ENCODE data around the gene JPH3.

GRCh38 chr16:87648698-87649487 lies 46.6 kb downstream of the JPH3 start:
- TF ChIP-seq POLR2A (IDR thresholded peaks at IDR 0.05), result no peak
- no peak for TF ChIP-seq CTCF (IDR thresholded peaks at IDR 0.05)
